Type B pancreatic cell (in vitro differentiated cells): ENCODE results near the gene STUM. TPM values are rescaled to one million over a fixed set of nuclear protein-coding genes. Genes with fewer than 3 reads are reported as not detected.

ENCODE experiments used
- DNase-seq: peaks from one replicate; pipeline ENCODE4 v3.0.0; 2021; ENCODE audit warnings: mixed read lengths; ENCODE audit not compliant: unreplicated experiment; ENCODE audit errors: extremely low spot score
- H3K27ac Mint-ChIP-seq: 2 replicates; pipeline ENCODE4 v1.8.0; 2021; ENCODE audit warnings: mild to moderate bottlenecking, mixed read lengths
- H3K27me3 Mint-ChIP-seq: 2 replicates; pipeline ENCODE4 v1.8.0; 2021; ENCODE audit warnings: mixed read lengths
- H3K36me3 Mint-ChIP-seq: 2 replicates; pipeline ENCODE4 v1.8.0; 2021; ENCODE audit warnings: mixed read lengths
- H3K4me1 Mint-ChIP-seq: one replicate; pipeline ENCODE4 v1.8.0; 2021; ENCODE audit warnings: mixed read lengths; ENCODE audit not compliant: unreplicated experiment
- H3K4me3 Mint-ChIP-seq: 2 replicates; pipeline ENCODE4 v1.8.0; 2021; ENCODE audit warnings: mild to moderate bottlenecking, mixed read lengths
- H3K9me3 Mint-ChIP-seq: 2 replicates; pipeline ENCODE4 v1.8.0; 2021; ENCODE audit warnings: mixed read lengths
- total RNA-seq: library from RNA; stranded (reverse); gene quantifications from 2 replicates; pipeline ENCODE4 v1.2.1, GENCODE V29; 2021; ENCODE audit warnings: low replicate concordance
- TF ChIP-seq, protein P1 (sequence below): fragments of 200-600 bp; sonication (generic); conservative IDR thresholded peaks from 2 replicates; pipeline ENCODE4 v1.5.0; 2021; ENCODE audit warnings: antibody characterized with exemption, mild to moderate bottlenecking

STUM gene
- total RNA-seq, 1 donor from 2014 or later = 2.8 TPM

DNA sequence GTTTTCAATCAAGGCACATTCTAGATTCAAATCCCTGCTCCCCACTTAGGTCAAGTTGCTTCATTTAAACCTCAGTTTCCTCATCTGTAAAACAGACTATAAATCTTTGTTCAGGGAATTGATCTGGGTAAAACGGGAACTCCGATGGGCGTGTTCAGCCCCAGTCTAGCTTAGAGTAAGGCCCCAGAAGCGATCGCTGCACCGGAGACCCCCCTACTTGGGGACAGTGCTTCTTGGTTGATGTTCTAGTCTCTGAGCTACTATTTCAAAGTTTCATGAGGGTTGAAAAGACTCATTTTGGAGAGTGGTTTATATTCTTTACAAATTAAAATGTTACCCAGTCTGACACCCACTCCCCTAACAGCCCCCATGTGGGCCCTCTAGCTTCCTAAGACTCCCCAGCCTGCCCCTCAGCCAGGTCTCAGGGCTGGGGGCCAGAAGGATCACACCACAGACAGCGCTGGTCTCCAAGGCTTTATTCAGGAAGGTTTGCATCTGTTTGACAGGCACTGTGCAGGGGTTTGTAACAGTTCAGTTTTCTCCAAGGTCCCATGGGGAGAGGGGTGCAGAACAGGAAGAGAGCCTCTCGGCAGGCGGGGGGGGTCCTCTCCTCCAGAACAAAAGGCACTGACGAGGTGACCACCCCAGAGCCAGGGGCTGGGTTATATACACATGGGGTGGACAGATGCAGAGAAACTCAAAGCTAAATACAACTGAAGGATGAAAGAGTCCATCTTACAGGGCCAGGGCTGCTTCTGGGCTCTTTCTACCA lies 82.9 kb downstream of the STUM start:
- Mint-ChIP-seq H3K4me3 (no peak overlapping the region), H3K27me3 (peaks cover 3% of the 10 kb centered on the region), H3K36me3 (peaks cover 4% of the 10 kb centered on the region), H3K4me1 (peaks cover 20% of the 10 kb centered on the region), H3K27ac (no peak overlapping the region), H3K9me3 (no peaks in the 10 kb centered on the region)
- DNase-seq = no peak
- TF ChIP-seq, protein P1, sequence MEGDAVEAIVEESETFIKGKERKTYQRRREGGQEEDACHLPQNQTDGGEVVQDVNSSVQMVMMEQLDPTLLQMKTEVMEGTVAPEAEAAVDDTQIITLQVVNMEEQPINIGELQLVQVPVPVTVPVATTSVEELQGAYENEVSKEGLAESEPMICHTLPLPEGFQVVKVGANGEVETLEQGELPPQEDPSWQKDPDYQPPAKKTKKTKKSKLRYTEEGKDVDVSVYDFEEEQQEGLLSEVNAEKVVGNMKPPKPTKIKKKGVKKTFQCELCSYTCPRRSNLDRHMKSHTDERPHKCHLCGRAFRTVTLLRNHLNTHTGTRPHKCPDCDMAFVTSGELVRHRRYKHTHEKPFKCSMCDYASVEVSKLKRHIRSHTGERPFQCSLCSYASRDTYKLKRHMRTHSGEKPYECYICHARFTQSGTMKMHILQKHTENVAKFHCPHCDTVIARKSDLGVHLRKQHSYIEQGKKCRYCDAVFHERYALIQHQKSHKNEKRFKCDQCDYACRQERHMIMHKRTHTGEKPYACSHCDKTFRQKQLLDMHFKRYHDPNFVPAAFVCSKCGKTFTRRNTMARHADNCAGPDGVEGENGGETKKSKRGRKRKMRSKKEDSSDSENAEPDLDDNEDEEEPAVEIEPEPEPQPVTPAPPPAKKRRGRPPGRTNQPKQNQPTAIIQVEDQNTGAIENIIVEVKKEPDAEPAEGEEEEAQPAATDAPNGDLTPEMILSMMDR = no peak

DNA sequence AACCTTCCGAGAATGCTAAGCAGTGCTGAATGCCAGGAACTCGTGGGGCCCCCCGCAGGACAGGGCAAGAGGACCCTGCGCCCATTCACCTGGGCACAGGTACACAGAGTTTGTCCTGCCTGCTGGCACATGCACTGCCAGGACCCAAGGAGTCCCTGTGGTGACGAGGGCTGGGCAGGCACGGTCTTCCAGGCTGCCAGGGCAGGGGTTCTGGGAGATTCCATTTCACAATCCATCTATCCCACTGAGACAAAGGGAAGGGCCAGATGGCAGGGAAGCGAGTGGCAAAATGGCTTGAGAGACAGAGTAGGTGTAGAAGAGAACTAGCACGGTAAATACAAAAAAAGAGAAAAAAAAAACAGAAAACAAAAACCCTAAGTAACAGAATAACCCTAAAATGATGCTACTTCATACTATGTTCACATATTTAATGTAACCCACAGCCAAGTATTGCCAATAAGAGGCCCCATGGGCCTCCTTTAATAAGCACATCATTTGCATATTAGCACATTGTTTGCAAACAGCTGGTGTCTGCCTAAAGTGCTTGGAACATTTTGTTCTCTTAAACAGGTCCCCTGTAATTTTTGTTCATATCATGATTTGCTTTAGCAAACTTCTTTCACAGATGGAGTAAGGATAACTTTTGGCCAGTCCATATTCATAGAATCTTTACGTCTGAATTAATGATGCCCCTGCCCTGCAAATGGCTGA lies 83.8 kb downstream of the STUM start:
- no peaks in the 10 kb centered on the region for H3K9me3 Mint-ChIP-seq
- DNase-seq = no peak
- no peak overlapping the region for H3K27ac Mint-ChIP-seq
- H3K36me3 Mint-ChIP-seq = peaks cover 9% of the 10 kb centered on the region
- TF ChIP-seq, protein P1 = no peak
- no peaks in the 10 kb centered on the region for H3K27me3 Mint-ChIP-seq
- H3K4me1 Mint-ChIP-seq = peaks cover 15% of the 10 kb centered on the region
- no peak overlapping the region for H3K4me3 Mint-ChIP-seq

DNA sequence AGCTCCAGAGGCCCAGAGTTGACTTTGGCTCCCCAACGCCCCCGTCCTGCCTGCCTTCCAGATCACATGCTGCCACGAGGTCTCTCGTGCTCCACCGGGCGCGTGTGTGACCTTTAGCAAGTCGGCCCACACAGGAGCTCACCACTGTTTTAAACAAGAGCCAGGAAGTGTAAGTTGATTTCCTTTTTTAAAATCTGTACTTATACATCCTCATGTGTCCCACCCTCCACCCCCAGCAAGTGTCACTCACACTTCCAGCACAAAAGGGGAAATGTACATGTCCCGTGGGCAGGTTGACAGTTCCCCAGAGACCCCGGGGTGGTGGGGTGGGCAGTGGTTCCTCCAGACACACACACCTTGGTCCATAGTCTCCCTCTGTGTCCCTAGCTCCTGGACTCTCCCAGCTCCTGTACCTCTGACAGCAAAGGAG lies 84.4 kb downstream of the STUM start:
- H3K36me3 Mint-ChIP-seq = peaks cover 9% of the 10 kb centered on the region
- no peak for DNase-seq
- H3K27me3 Mint-ChIP-seq = no peaks in the 10 kb centered on the region
- TF ChIP-seq, protein P1 = no peak
- H3K9me3 Mint-ChIP-seq = no peaks in the 10 kb centered on the region
- H3K27ac Mint-ChIP-seq = no peak overlapping the region
- H3K4me3 Mint-ChIP-seq = no peak overlapping the region
- H3K4me1 Mint-ChIP-seq = peaks cover 13% of the 10 kb centered on the region

DNA sequence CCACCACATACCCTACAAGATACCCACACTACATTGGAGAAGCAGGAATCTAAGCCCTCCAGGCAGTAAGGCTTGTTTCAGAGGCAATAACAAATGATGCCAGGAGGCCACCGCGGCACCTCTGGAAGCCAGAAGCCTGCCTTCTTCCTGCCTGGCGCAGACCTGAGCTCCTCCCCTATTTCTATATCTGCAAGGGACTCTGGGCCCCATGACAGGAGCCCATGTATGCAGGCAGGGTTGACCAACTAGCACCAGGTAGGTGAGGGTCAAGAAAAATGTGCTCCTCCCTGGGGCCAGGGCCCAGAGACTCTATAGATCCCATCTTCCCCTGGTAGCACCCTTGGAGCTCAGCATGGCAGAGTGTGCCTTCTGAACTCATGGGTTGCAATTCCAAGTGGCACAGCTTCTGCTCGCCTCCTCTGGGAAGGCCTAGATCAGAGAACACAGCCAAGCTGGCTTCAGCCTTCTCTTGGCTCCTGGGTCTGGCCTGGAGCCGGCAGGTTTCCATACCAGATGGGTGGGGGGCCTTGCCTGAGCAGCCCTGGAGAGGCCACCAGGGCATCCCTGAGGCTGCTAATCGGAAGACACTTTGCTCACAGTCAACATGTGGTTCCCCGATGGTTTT lies 85.1 kb downstream of the STUM start:
- no peaks in the 10 kb centered on the region for H3K9me3 Mint-ChIP-seq
- peaks cover 8% of the 10 kb centered on the region for H3K4me1 Mint-ChIP-seq
- TF ChIP-seq, protein P1 = no peak

DNA sequence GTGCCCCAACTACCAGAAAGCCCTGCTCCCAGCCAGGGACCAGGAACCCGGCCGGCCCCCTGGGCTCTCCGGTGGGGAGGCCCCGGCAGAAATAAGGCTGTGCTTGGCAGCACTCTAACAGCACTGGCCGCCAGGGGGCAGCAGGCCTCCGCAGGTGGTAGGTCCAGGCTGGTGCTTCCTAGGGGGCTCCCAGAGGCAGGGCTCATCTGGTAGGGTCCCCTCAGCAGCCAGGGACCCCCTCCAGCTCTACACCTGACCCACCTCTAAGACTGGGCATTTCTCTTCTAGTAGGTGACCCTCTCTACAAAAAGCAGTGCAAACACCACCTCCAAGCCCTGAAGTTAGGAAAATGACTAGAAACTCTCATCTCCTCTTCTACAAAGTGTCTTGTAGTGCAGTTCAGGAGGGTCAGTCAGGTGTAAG lies 85.6 kb downstream of the STUM start:
- H3K36me3 Mint-ChIP-seq = peaks cover 9% of the 10 kb centered on the region
- no peak for DNase-seq

More for the DNA sequence above, 85.1 kb downstream of the STUM start:
- peaks cover 9% of the 10 kb centered on the region for H3K36me3 Mint-ChIP-seq
- H3K27me3 Mint-ChIP-seq = no peaks in the 10 kb centered on the region
- no peak overlapping the region for H3K27ac Mint-ChIP-seq
- H3K4me3 Mint-ChIP-seq = no peak overlapping the region
- DNase-seq = no peak

More for the DNA sequence above, 85.6 kb downstream of the STUM start:
- Mint-ChIP-seq H3K4me1 (peaks cover 4% of the 10 kb centered on the region), H3K4me3 (no peak overlapping the region), H3K9me3 (no peaks in the 10 kb centered on the region), H3K27ac (no peak overlapping the region), H3K27me3 (no peaks in the 10 kb centered on the region)
- TF ChIP-seq, protein P1 = peak; percentile 98
